Kidney (tissue), 14 donors: Measurements from ENCODE around the gene IL17REL. TPM values are rescaled to one million over a fixed set of nuclear protein-coding genes. Genes with fewer than 3 reads are reported as not detected.

Source experiments
- DNase-seq, 5 donors: peaks; one replicate each; pipeline ENCODE4 v3.0.0-alpha.2; 2013 to 2020
- FAIRE-seq: peaks from 2 replicates; lab custom pipeline; 2012; peaks lifted over from hg19 to GRCh38; lab: Jason Lieb, UNC
- H3K27ac ChIP-seq, 2 donors: one replicate each; pipeline ENCODE4 v1.7.0; 2013; ENCODE audit warnings: low read depth in 2 of 2, low read length in 2 of 2, inconsistent platforms in 1 of 2
- H3K27me3 ChIP-seq: one replicate; pipeline ENCODE4 v1.7.1; 2013; ENCODE audit warnings: low read length, inconsistent platforms; ENCODE audit not compliant: control insufficient read depth, insufficient read depth
- H3K36me3 ChIP-seq, 3 donors: one replicate each; pipeline versions ENCODE4 v1.7.0 to v1.7.1; 2013; ENCODE audit warnings: low read length in 3 of 3, control low read depth in 1 of 3, inconsistent platforms in 1 of 3; ENCODE audit not compliant: insufficient read depth in 3 of 3, control insufficient read depth in 2 of 3
- H3K4me1 ChIP-seq, 3 donors: one replicate each; pipeline versions ENCODE4 v1.7.0 to v1.7.1; 2013; ENCODE audit warnings: low read length in 3 of 3, inconsistent platforms in 1 of 3, low read depth in 1 of 3; ENCODE audit not compliant: control insufficient read depth in 2 of 3, insufficient read depth in 2 of 3
- H3K4me3 ChIP-seq, 3 donors: one replicate each; pipeline versions ENCODE4 v1.7.0 to v1.8.1; 2013; ENCODE audit warnings: low read length in 3 of 3, control low read depth in 1 of 3, inconsistent platforms in 1 of 3
- H3K9ac ChIP-seq, 3 donors: one replicate each; pipeline versions ENCODE4 v1.7.0 to v1.7.1; 2013; ENCODE audit warnings: low read length in 3 of 3, control low read depth in 1 of 3, inconsistent platforms in 1 of 3
- H3K9me3 ChIP-seq, 3 donors: one replicate each; pipeline versions ENCODE4 v1.7.0 to v1.7.1; 2013; ENCODE audit warnings: low read length in 3 of 3, control low read depth in 1 of 3, inconsistent platforms in 1 of 3; ENCODE audit not compliant: control insufficient read depth in 2 of 3, insufficient read depth in 1 of 3
- intact Hi-C: fragments of 100-400 bp; cut with DNase I; formaldehyde crosslinking; loops from one replicate; pipeline ENCODE4 v1.11.1; 2022
- polyA plus RNA-seq: library from polyadenylated mRNA; stranded (reverse); fragments of 350-450 nt; fragmentation: Illumina TruSeq; extraction: RNeasy Lipid Tissue Mini Kit (QIAGEN cat#74804); gene quantifications from one replicate; pipeline ENCODE4 v1.2.3, GENCODE V29; 2014; ENCODE audit warnings: low read depth, low replicate concordance; ENCODE audit not compliant: insufficient read depth
- total RNA-seq: library from RNA; stranded (reverse); fragmentation: NEBNext Ultra II Directional; extraction: Animal tissue kit (Norgen Biotek cat#: 25700); gene quantifications from one replicate; pipeline ENCODE4 v1.2.1, GENCODE V29; 2021
- TF ChIP-seq, protein P1 (sequence below): IDR thresholded peaks from 3 replicates; pipeline ENCODE4 v1.5.1; 2012; ENCODE audit warnings: mild to moderate bottlenecking, moderate library complexity, borderline replicate concordance; ENCODE audit not compliant: insufficient read depth; ENCODE audit errors: extremely low read depth
- donor health status: control.
- donor health status: control.
- donor health status: control.
- donor health status: control.
- donor health status: control.
- donor health status: DM: yes; HTN: yes; CAD: no.
- donor health status: Normal renal cell carcinoma (clear cell type).

The IL17REL gene
- total and polyA plus RNA-seq, 2 donors from 2014 or later, result 0.16 TPM; not detected in 1

- peaks cover 0 to 2% (median 0%) of the 10 kb centered on the region in 3 donors for H3K4me1 ChIP-seq
- no peaks in the 10 kb centered on the region for H3K36me3 ChIP-seq
- H3K27me3 ChIP-seq, result peaks cover 2% of the 10 kb centered on the region
- no peak overlapping the region for H3K27ac ChIP-seq
- TF ChIP-seq, protein P1, sequence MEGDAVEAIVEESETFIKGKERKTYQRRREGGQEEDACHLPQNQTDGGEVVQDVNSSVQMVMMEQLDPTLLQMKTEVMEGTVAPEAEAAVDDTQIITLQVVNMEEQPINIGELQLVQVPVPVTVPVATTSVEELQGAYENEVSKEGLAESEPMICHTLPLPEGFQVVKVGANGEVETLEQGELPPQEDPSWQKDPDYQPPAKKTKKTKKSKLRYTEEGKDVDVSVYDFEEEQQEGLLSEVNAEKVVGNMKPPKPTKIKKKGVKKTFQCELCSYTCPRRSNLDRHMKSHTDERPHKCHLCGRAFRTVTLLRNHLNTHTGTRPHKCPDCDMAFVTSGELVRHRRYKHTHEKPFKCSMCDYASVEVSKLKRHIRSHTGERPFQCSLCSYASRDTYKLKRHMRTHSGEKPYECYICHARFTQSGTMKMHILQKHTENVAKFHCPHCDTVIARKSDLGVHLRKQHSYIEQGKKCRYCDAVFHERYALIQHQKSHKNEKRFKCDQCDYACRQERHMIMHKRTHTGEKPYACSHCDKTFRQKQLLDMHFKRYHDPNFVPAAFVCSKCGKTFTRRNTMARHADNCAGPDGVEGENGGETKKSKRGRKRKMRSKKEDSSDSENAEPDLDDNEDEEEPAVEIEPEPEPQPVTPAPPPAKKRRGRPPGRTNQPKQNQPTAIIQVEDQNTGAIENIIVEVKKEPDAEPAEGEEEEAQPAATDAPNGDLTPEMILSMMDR, result no peak
- H3K9ac ChIP-seq, result no peak overlapping the region
- H3K4me3 ChIP-seq, result no peak overlapping the region
- H3K9me3 ChIP-seq, result no peaks in the 10 kb centered on the region
- FAIRE-seq (no peak), DNase-seq (peak in 2 of 5 donors; percentile 64 to 71)
- intact Hi-C loops, result no loop called here
Observed at GRCh38 chr22:49999946-50000586, 12.5 kb downstream of the IL17REL start.

DNA sequence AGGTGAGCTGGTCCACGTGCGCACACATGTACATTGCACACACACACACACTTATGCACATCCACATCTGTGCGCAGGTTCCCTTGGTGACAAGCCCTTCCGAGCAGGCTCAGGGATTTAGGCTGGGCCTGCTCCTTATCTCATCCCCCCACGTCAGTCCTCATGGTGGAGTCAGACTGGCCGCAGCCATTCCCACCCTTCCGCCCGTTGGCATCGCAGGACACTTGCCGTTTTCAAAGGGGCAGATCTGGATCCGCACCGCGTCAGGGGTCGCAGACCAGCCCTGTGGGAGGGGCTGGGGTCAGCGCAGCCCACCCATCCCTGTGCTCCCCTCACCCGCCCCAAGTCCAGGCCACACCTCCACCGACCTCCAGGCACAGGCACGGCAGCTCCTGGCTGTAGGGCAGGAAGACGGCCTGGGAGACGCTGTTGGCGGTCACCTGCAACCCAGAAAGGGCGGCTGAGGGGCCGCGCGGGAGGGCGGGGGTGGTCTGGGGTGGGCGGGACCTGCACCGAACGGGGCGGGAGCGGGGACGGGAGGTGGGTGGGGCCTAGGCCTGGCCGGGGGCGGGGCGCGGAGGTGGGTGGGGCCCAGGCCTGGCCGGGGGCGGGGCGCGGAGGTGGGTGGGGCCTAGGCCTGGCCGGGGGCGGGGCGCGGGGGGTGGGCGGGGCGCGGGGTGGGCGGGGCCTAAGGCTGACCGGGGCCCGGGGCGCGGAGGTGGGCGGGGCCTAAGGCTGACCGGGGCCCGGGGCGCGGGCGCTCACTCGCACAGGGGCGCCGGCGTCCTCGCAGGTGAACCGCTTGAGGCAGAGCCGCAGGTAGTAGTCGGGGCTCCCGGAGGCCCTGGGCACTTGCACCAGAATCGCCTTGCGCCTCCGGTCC is 13.3 kb downstream of the IL17REL start:
- Histone ChIP-seq H3K9me3 (no peaks in the 10 kb centered on the region), H3K4me1 (peaks cover 0 to 2% (median 0%) of the 10 kb centered on the region in 3 donors), H3K27ac (no peak overlapping the region), H3K9ac (no peak overlapping the region), H3K36me3 (no peaks in the 10 kb centered on the region), H3K4me3 (no peak overlapping the region), H3K27me3 (peaks cover 2% of the 10 kb centered on the region)
- peak in 4 of 5 donors; percentile 35 to 80 (median 54) for DNase-seq
- intact Hi-C loops, result no loop called here
- FAIRE-seq, result no peak
- TF ChIP-seq, protein P1, result no peak

DNA sequence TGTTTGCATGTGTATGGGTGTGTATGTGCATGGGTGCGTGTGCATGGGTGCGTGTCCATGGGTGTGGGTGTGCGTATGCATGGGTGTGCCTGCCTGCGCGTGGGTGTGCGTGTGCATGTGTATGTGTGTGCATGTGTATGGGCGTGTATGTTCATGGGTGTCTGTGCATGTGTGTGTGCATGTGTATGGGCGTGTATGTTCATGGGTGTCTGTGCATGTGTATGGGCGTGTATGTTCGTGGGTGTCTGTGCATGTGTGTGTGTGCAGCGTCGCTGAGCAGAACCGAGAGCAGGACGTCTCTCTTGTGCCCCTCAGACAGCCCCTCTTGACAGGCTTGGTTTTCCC is 13.9 kb downstream of the IL17REL start:
- Histone ChIP-seq H3K9ac (no peak overlapping the region), H3K4me1 (peaks cover 0 to 2% (median 0%) of the 10 kb centered on the region in 3 donors), H3K27me3 (peaks cover 2% of the 10 kb centered on the region), H3K36me3 (no peaks in the 10 kb centered on the region), H3K9me3 (no peaks in the 10 kb centered on the region), H3K27ac (no peak overlapping the region), H3K4me3 (no peak overlapping the region)
- TF ChIP-seq, protein P1, result no peak
- FAIRE-seq (no peak), DNase-seq (no peak)
- intact Hi-C loops, result no loop called here
